ENCODE results near the gene CRACR2A.

The CRACR2A gene

GRCh38 chr12:3752741-3753486 lies at the start of gene CRACR2A:
Gene CRACR2A (minus strand): TSS chr12:3753109. CDS start chr12:3696999, 56,110 bp downstream.
- peak; percentile 84 for DNase-seq (ENCODE audit: low spot score)

- no peak for DNase-seq (ENCODE audit: low spot score)
Measured at GRCh38 chr12:3797531-3798048, 44.7 kb upstream of the CRACR2A start.

- no peak for DNase-seq (ENCODE audit: low spot score)
Measured at GRCh38 chr12:3795492-3796133, 42.7 kb upstream of the CRACR2A start.

- no peak for DNase-seq (ENCODE audit: low spot score)
Measured at GRCh38 chr12:3795066-3795465, 42.2 kb upstream of the CRACR2A start.

- no peak for DNase-seq (ENCODE audit: low spot score)
Measured at GRCh38 chr12:3792623-3793288, 39.8 kb upstream of the CRACR2A start.

- no peak for DNase-seq (ENCODE audit: low spot score)
Measured at GRCh38 chr12:3791256-3791874, 38.5 kb upstream of the CRACR2A start.

- no peak for DNase-seq (ENCODE audit: low spot score)
Measured at GRCh38 chr12:3790642-3791041, 37.7 kb upstream of the CRACR2A start.

- no peak for DNase-seq (ENCODE audit: low spot score)
Measured at GRCh38 chr12:3789838-3790237, 36.9 kb upstream of the CRACR2A start.

GRCh38 chr12:3777206-3777809 lies 24.4 kb upstream of the CRACR2A start:
- peak; percentile 52 for DNase-seq (ENCODE audit: low spot score)

- no peak for DNase-seq (ENCODE audit: low spot score)
Measured at GRCh38 chr12:3775385-3776035, 22.6 kb upstream of the CRACR2A start.

- peak; percentile 39 for DNase-seq (ENCODE audit: low spot score)
Measured at GRCh38 chr12:3772380-3772779, 19.5 kb upstream of the CRACR2A start.

- no peak for DNase-seq (ENCODE audit: low spot score)
Measured at GRCh38 chr12:3771853-3772252, 18.9 kb upstream of the CRACR2A start.

GRCh38 chr12:3770891-3771290 lies 18.0 kb upstream of the CRACR2A start:
- DNase-seq (ENCODE audit: low spot score) = peak; percentile 54

- DNase-seq (ENCODE audit: low spot score) = no peak
Measured at GRCh38 chr12:3768911-3769447, 16.1 kb upstream of the CRACR2A start.

GRCh38 chr12:3761116-3761735 lies 8.3 kb upstream of the CRACR2A start:
- DNase-seq (ENCODE audit: low spot score) = no peak

- DNase-seq (ENCODE audit: low spot score) = no peak
Measured at GRCh38 chr12:3759878-3760277, 7.0 kb upstream of the CRACR2A start.

GRCh38 chr12:3757261-3757660 lies 4.4 kb upstream of the CRACR2A start:
- no peak for DNase-seq (ENCODE audit: low spot score)

- no peak for DNase-seq (ENCODE audit: low spot score)
Measured at GRCh38 chr12:3755898-3756297, 3.0 kb upstream of the CRACR2A start.

GRCh38 chr12:3753544-3754284 lies 805 bp upstream of the CRACR2A start:
- DNase-seq (ENCODE audit: low spot score) = peak; percentile 34
